ENCODE data around the gene IDUA.

The IDUA gene

DNA sequence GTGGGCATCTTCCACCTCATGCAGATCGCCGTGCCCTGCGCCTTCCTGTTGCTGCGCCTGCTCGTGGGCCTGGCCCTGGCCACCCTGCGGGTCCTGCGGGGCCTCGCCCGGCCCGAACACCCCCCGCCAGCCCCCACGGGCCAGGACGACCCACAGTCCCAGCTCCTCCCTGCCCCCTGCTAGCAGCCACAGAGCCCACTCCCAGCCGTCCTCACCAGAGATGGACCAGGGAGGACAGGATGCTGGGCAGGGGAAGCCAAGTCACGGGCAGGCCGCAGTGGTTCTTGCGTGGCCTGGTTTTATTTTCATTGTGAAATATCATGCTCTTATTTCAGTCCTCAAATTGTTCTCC lies 28.6 kb upstream of the IDUA start:
- DNase-seq, result no peak
- Histone ChIP-seq H3K4me2 (ENCODE audit: low read length) (no peak overlapping the region), H3K36me3 (ENCODE audit: control insufficient read depth in 1 of 2, insufficient read depth in 2 of 2, low read length in 2 of 2) (peaks cover 17 to 21% of the 10 kb centered on the region in 2 experiments), H3K14ac (ENCODE audit: low read length) (no peak overlapping the region), H3K9me3 (ENCODE audit: insufficient read depth, low read depth, low read length) (peaks cover 2% of the 10 kb centered on the region), H4K8ac (ENCODE audit: low read depth, low read length) (no peak overlapping the region), H4K91ac (ENCODE audit: low read depth, low read length) (no peak overlapping the region), H3K27me3 (ENCODE audit: insufficient read depth, low read length) (no peaks in the 10 kb centered on the region), H3K23ac (ENCODE audit: low read length) (no peak overlapping the region), H3K27ac (ENCODE audit: low read depth, low read length) (no peak overlapping the region), H2AK5ac (ENCODE audit: low read length) (no peak overlapping the region), H3K4me1 (ENCODE audit: control insufficient read depth in 1 of 2, insufficient read depth in 2 of 2, low read length in 2 of 2) (no peaks in the 10 kb centered on the region), H3K4ac (ENCODE audit: low read depth, low read length) (no peak overlapping the region), H4K12ac (ENCODE audit: low read depth, low read length) (no peak overlapping the region), H3K79me1 (ENCODE audit: low read length) (no peaks in the 10 kb centered on the region), H3K79me2 (ENCODE audit: control insufficient read depth, insufficient read depth, low read length, poor library complexity) (no peaks in the 10 kb centered on the region), H3K4me3 (ENCODE audit: low read depth, low read length) (no peak overlapping the region), H3K9ac (ENCODE audit: low read length) (no peak overlapping the region), H2AFZ (ENCODE audit: insufficient read depth, low read length, poor library complexity) (no peak overlapping the region), H2BK120ac (ENCODE audit: insufficient read depth, low read length, poor library complexity) (no peak overlapping the region), H2BK12ac (ENCODE audit: low read length) (no peak overlapping the region), H3K18ac (ENCODE audit: low read length) (no peak overlapping the region), H2BK5ac (ENCODE audit: low read depth, low read length, poor library complexity) (no peak overlapping the region)
- no CpG with 5 or more reads among the region's 17 CpGs for WGBS (ENCODE audit: extremely low coverage, insufficient coverage, insufficient read length)

DNA sequence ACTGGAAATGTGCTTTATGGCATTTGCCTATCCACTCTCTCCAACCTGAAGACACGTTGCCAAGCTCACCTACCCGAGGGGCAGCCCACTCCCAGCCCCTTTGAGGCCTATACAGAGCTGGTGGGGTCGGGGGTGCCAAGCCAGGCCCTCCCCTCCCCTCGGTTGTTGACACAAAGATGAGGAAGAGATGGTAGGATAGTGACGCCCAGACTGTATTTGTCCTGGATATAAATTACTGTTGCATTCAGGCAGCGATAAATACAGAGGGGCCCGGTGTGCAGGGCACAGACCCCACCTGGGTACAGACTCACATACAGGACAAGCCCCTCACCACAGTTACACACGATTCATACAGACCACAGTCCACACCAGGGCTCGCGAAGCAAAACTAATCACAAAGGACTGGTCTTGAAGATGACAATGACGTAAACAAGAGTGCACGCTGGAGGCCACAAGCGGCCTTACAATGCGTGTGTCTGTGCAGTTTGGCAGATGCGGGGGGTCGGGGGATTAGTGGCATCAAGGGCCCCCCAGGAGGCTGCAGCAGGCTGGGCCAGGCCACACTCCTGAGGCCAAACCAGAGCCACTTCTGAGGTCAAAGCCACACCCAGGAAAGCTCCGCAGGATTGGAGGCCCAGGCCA lies 28.0 kb upstream of the IDUA start:
- H4K8ac ChIP-seq (ENCODE audit: low read depth, low read length), result no peak overlapping the region
- WGBS (ENCODE audit: extremely low coverage, insufficient coverage, insufficient read length), result no CpG with 5 or more reads among the region's 17 CpGs

DNA sequence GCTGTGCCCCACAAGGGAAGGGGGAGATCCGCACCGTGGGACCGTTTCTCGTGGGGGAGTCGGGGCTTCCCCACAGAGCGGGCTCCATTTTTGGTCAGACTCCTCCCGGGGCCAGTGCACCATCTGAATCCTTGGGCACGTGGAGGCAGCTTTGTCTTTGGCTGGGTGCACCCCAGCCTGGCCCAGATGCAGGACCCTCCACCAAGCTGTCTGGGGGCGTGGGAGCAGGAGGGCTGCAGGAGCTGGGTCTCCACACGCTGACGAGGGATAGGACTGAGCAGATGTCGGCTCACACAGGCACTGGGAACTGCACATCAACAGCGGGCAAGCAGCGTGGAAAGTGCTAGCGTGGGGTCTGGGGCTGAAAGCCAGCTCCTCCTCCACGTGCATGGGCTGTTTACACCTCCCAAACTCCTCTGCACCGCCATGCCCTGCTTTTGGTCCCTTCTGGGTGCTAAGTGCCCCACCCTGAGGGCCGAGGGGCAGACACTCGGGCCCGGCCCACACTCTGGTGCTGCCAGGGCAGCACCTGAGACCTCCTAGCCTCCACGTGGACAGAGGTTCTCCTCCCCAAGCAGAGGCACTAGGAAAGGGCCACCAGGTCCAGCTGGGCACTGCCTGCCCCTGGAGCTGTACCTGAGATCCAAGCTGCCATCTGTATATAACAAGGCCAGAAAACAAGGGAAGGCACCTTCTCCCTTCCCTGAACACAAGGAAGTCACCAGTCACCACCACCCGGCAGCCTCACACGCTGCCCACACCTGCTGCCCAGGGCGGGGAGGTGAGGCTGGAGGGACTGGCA lies 27.3 kb upstream of the IDUA start:
- no peak overlapping the region for H4K91ac ChIP-seq (ENCODE audit: low read depth, low read length)
- no peaks in the 10 kb centered on the region for H3K27me3 ChIP-seq (ENCODE audit: insufficient read depth, low read length)
- no peak for DNase-seq
- no peak overlapping the region for H2AFZ ChIP-seq (ENCODE audit: insufficient read depth, low read length, poor library complexity)
- no peaks in the 10 kb centered on the region for H3K4me1 ChIP-seq (ENCODE audit: control insufficient read depth in 1 of 2, insufficient read depth in 2 of 2, low read length in 2 of 2)
- no peak overlapping the region for H3K18ac ChIP-seq (ENCODE audit: low read length)
- H3K14ac ChIP-seq (ENCODE audit: low read length), result no peak overlapping the region
- H2BK5ac ChIP-seq (ENCODE audit: low read depth, low read length, poor library complexity), result no peak overlapping the region
- H3K36me3 ChIP-seq (ENCODE audit: control insufficient read depth in 1 of 2, insufficient read depth in 2 of 2, low read length in 2 of 2), result peaks cover 13 to 21% of the 10 kb centered on the region in 2 experiments
- H3K9me3 ChIP-seq (ENCODE audit: insufficient read depth, low read depth, low read length), result peaks cover 2% of the 10 kb centered on the region
- no CpG with 5 or more reads among the region's 24 CpGs for WGBS (ENCODE audit: extremely low coverage, insufficient coverage, insufficient read length)
- H3K4me3 ChIP-seq (ENCODE audit: low read depth, low read length), result no peak overlapping the region
- no peak overlapping the region for H3K4me2 ChIP-seq (ENCODE audit: low read length)
- no peak overlapping the region for H4K12ac ChIP-seq (ENCODE audit: low read depth, low read length)
- H3K27ac ChIP-seq (ENCODE audit: low read depth, low read length), result no peak overlapping the region
- no peak overlapping the region for H3K23ac ChIP-seq (ENCODE audit: low read length)
- no peak overlapping the region for H2BK12ac ChIP-seq (ENCODE audit: low read length)
- no peak overlapping the region for H2BK120ac ChIP-seq (ENCODE audit: insufficient read depth, low read length, poor library complexity)
- no peak overlapping the region for H2AK5ac ChIP-seq (ENCODE audit: low read length)
- no peak overlapping the region for H3K4ac ChIP-seq (ENCODE audit: low read depth, low read length)
- no peaks in the 10 kb centered on the region for H3K79me2 ChIP-seq (ENCODE audit: control insufficient read depth, insufficient read depth, low read length, poor library complexity)
- H3K9ac ChIP-seq (ENCODE audit: low read length), result no peak overlapping the region
- no peaks in the 10 kb centered on the region for H3K79me1 ChIP-seq (ENCODE audit: low read length)
- no peak overlapping the region for H4K8ac ChIP-seq (ENCODE audit: low read depth, low read length)

More for the DNA sequence above, 28.0 kb upstream of the IDUA start:
- Histone ChIP-seq H3K27ac (ENCODE audit: low read depth, low read length) (no peak overlapping the region), H3K9me3 (ENCODE audit: insufficient read depth, low read depth, low read length) (peaks cover 2% of the 10 kb centered on the region), H3K4me3 (ENCODE audit: low read depth, low read length) (no peak overlapping the region), H2BK5ac (ENCODE audit: low read depth, low read length, poor library complexity) (no peak overlapping the region), H2AK5ac (ENCODE audit: low read length) (no peak overlapping the region), H4K91ac (ENCODE audit: low read depth, low read length) (no peak overlapping the region), H3K9ac (ENCODE audit: low read length) (no peak overlapping the region), H3K4me2 (ENCODE audit: low read length) (no peak overlapping the region), H2BK120ac (ENCODE audit: insufficient read depth, low read length, poor library complexity) (no peak overlapping the region), H2BK12ac (ENCODE audit: low read length) (no peak overlapping the region), H3K4ac (ENCODE audit: low read depth, low read length) (no peak overlapping the region), H3K36me3 (ENCODE audit: control insufficient read depth in 1 of 2, insufficient read depth in 2 of 2, low read length in 2 of 2) (peaks cover 13 to 21% of the 10 kb centered on the region in 2 experiments), H4K12ac (ENCODE audit: low read depth, low read length) (no peak overlapping the region), H3K79me2 (ENCODE audit: control insufficient read depth, insufficient read depth, low read length, poor library complexity) (no peaks in the 10 kb centered on the region), H3K4me1 (ENCODE audit: control insufficient read depth in 1 of 2, insufficient read depth in 2 of 2, low read length in 2 of 2) (no peaks in the 10 kb centered on the region), H3K14ac (ENCODE audit: low read length) (no peak overlapping the region), H2AFZ (ENCODE audit: insufficient read depth, low read length, poor library complexity) (no peak overlapping the region), H3K27me3 (ENCODE audit: insufficient read depth, low read length) (no peaks in the 10 kb centered on the region), H3K79me1 (ENCODE audit: low read length) (no peaks in the 10 kb centered on the region), H3K23ac (ENCODE audit: low read length) (no peak overlapping the region), H3K18ac (ENCODE audit: low read length) (no peak overlapping the region)
- DNase-seq, result no peak

DNA sequence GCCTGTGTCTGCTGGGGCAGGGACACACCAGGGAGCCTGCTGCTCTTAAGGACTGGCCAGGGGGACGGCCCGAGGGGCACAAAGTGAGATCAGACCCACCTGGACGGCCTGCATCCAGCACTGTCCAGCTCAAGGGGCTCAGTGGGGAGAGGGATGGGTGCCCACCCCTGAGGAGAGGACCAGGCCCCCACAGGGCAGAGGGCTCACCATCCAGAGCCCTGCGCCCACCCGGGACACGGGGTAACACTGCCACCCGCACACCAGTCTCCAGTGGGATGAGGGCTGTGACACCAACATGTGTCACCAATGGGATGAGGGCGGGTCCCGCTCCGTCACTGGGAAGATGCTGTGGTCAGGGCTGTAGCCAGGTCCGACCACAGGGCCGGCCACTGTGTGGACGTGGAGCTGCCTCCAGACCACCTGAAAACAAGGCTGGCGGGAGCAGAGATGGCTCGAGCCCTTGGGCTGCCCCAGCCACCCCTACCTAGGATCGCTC lies 26.7 kb upstream of the IDUA start:
- no peak overlapping the region for H3K23ac ChIP-seq (ENCODE audit: low read length)
- no peak overlapping the region for H4K12ac ChIP-seq (ENCODE audit: low read depth, low read length)
- H4K8ac ChIP-seq (ENCODE audit: low read depth, low read length), result no peak overlapping the region
- H2BK120ac ChIP-seq (ENCODE audit: insufficient read depth, low read length, poor library complexity), result no peak overlapping the region
- H2AK5ac ChIP-seq (ENCODE audit: low read length), result no peak overlapping the region
- H3K14ac ChIP-seq (ENCODE audit: low read length), result no peak overlapping the region
- H3K4me1 ChIP-seq (ENCODE audit: control insufficient read depth in 1 of 2, insufficient read depth in 2 of 2, low read length in 2 of 2), result no peaks in the 10 kb centered on the region
- H3K36me3 ChIP-seq (ENCODE audit: control insufficient read depth in 1 of 2, insufficient read depth in 2 of 2, low read length in 2 of 2), result peaks cover 12 to 26% of the 10 kb centered on the region in 2 experiments
- H3K79me2 ChIP-seq (ENCODE audit: control insufficient read depth, insufficient read depth, low read length, poor library complexity), result no peaks in the 10 kb centered on the region
- H3K4me3 ChIP-seq (ENCODE audit: low read depth, low read length), result no peak overlapping the region
- no peak overlapping the region for H3K9ac ChIP-seq (ENCODE audit: low read length)
- no CpG with 5 or more reads among the region's 16 CpGs for WGBS (ENCODE audit: extremely low coverage, insufficient coverage, insufficient read length)
- H2BK12ac ChIP-seq (ENCODE audit: low read length), result no peak overlapping the region
- no peak overlapping the region for H3K18ac ChIP-seq (ENCODE audit: low read length)
- H3K4me2 ChIP-seq (ENCODE audit: low read length), result no peak overlapping the region
- no peak overlapping the region for H2AFZ ChIP-seq (ENCODE audit: insufficient read depth, low read length, poor library complexity)
- H3K79me1 ChIP-seq (ENCODE audit: low read length), result no peaks in the 10 kb centered on the region
- no peak overlapping the region for H3K4ac ChIP-seq (ENCODE audit: low read depth, low read length)
- H4K91ac ChIP-seq (ENCODE audit: low read depth, low read length), result no peak overlapping the region
- peaks cover 2% of the 10 kb centered on the region for H3K9me3 ChIP-seq (ENCODE audit: insufficient read depth, low read depth, low read length)
- no peak for DNase-seq
- no peak overlapping the region for H3K27ac ChIP-seq (ENCODE audit: low read depth, low read length)
- H2BK5ac ChIP-seq (ENCODE audit: low read depth, low read length, poor library complexity), result no peak overlapping the region
- no peaks in the 10 kb centered on the region for H3K27me3 ChIP-seq (ENCODE audit: insufficient read depth, low read length)

Data from trophoblast cell (in vitro differentiated cells and primary cell).